Hepatocyte (in vitro differentiated cells): ENCODE results near the gene JADE1.

Experiments used
- CTCF ChIP-seq: fragments of 200-600 bp; sonication (generic); IDR thresholded peaks from 2 replicates; pipeline ENCODE4 v1.5.1; 2016; ENCODE audit warnings: antibody characterized with exemption, mild to moderate bottlenecking; ENCODE audit not compliant: poor library complexity
- EZH2 ChIP-seq: fragments of 200-600 bp; sonication (generic); IDR thresholded peaks from 2 replicates; pipeline ENCODE4 v1.6.1; 2016; ENCODE audit warnings: antibody characterized with exemption, mild to moderate bottlenecking, borderline replicate concordance
- EZH2phosphoT487 ChIP-seq: fragments of 200-600 bp; sonication (generic); IDR thresholded peaks from one replicate; pipeline ENCODE4 v1.6.1; 2018; ENCODE audit warnings: antibody characterized with exemption, mild to moderate bottlenecking, low read depth, moderate library complexity; ENCODE audit not compliant: unreplicated experiment, severe bottlenecking

GRCh38 chr4:128810871-128811570, 1.5 kb downstream of the JADE1 start:
- TF ChIP-seq EZH2 (no peak), CTCF (peak; percentile 5), EZH2phosphoT487 (no peak)
